DMS153 treated with DMSO at 0.1 percent for 48 hours (cell line): ENCODE results near the gene RIIAD1.
A peak's percentile ranks its signal among the peaks of the same experiment; 100 is the strongest.
"Not testable (repeated sequence)": the region's sequence is repeated elsewhere in the genome, so short reads cannot be mapped to it uniquely, and the experiment has no call there.

Experiments used
- DNase-seq: peaks from one replicate; lab custom pipeline; 2025; ENCODE audit not compliant: unreplicated experiment; lab: John Stamatoyannopoulos, UW

Gene RIIAD1, protein sequence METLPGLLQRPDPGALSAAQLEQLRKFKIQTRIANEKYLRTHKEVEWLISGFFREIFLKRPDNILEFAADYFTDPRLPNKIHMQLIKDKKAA

GRCh38 chr1:151720974-151721787 lies at the start of gene RIIAD1:
Gene RIIAD1 (plus strand): TSS chr1:151721522. CDS start chr1:151721537, 15 bp downstream.
- peak; percentile 7 for DNase-seq

DNA sequence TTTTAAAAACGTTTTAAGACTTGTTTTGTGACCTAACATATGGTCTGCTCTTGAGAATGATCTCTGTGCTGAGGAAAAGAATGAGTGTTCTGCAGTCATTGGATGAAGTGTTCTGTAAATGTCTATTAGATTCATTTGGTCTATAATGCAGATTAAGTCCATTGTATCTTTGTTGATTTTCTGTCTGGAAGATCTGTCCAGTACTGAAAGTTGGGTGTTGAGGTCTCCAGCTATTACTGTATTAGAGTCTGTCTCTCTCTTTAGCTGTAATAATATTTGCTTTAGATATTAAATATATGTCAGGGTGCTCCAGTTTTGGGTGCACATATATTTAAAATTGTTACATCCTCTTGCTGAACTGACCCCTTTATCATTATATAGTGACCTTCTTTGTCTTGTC lies 47.9 kb upstream of the RIIAD1 start:
- DNase-seq, result no peak

GRCh38 chr1:151680391-151680790 lies 40.9 kb upstream of the RIIAD1 start:
- DNase-seq, result no peak

DNA sequence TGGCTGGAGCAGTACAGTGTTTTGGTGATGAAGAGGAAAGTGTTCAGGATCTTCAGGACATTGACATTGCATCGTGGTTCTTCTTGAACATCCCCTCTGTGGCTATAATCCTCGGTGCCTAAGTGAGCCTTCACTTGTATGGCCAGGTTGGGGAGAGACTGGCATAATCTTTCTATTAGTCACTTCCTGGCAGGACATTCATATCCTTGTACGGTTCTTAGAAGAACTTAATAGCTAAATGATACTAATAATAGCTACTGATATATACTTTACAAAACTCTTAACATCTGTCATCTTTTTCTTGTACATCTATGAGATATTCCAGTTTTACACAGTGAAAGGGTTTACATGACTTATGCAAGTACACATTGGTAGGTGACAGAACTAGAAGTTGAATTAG lies 40.5 kb upstream of the RIIAD1 start:
- no peak for DNase-seq

- DNase-seq, result no peak
Observed at GRCh38 chr1:151681923-151682322, 39.4 kb upstream of the RIIAD1 start.

DNA sequence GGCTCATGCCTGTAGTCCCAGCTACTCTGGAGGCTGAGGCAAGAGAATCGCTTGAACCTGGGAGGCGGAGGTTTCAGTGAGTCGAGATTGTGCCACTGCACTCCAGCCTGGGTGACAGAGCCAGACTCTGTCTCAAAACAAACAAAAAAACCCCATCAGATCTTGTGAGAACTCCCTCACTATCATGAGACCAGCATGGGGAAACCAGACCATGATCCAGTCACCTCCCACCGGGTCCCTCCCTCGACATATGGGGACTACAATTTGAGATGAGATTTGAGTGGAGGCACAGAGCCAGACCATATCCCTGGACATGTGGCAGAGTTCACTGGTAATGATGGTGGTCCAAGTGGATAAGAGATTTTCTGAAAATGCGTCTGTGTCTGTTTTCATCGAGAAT lies 38.4 kb upstream of the RIIAD1 start:
- DNase-seq, result not testable (repeated sequence)

- no peak for DNase-seq
Observed at GRCh38 chr1:151684128-151684527, 37.2 kb upstream of the RIIAD1 start.

- DNase-seq, result no peak
Observed at GRCh38 chr1:151686561-151686960, 34.8 kb upstream of the RIIAD1 start.

GRCh38 chr1:151689494-151689893 lies 31.8 kb upstream of the RIIAD1 start:
- no peak for DNase-seq

DNA sequence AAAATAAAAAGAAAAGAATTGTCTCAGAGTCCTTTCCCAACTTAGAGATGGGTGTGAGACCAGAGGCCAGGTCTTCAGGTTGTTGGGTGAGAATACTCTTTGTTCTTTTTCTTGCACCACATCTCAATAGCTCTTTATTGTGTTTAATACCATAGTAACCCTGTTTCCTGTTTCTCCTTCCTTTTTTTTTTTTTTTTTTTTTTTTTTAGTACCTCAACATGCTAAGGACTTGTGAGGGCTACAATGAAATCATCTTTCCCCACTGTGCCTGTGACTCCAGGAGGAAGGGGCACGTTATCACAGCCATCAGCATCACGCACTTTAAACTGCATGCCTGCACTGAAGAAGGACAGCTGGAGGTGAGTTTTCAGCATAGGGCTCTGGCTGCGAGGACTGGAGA lies 29.1 kb upstream of the RIIAD1 start:
- DNase-seq, result no peak

DNA sequence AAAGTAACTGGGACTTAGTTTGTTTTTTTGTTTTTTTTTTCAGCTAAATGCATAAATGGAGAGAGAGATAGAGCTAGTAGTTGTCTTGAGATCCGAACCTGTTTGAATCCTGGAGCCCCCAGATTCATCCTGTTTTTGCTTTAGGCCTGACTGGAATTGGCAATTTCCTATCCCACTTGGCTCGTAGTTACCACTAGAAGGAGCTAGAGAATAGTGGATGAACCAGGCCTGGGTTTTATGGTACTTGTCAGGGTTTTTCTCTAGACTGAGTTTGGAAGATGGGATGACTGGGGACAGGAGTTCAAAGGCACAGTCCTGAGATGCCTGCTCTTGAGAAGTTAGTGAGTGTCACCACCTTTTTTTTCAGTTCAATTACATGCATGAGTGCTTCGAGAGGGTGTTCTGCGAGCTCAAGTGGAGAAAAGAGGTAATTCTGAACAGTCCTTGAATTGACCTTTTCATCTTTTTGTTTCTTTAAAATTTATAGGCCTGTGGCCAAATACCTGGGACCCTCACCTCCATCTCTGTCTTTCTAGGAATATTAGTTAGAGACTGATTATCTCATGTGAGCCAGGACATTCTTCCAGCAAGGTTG lies 28.2 kb upstream of the RIIAD1 start:
- peak; percentile 66 for DNase-seq

GRCh38 chr1:151701515-151701914 lies 19.8 kb upstream of the RIIAD1 start:
- DNase-seq, result no peak

- DNase-seq, result no peak
Observed at GRCh38 chr1:151702936-151703335, 18.4 kb upstream of the RIIAD1 start.

GRCh38 chr1:151703813-151704212 lies 17.5 kb upstream of the RIIAD1 start:
- DNase-seq, result no peak

GRCh38 chr1:151704246-151704645 lies 17.1 kb upstream of the RIIAD1 start:
- no peak for DNase-seq

DNA sequence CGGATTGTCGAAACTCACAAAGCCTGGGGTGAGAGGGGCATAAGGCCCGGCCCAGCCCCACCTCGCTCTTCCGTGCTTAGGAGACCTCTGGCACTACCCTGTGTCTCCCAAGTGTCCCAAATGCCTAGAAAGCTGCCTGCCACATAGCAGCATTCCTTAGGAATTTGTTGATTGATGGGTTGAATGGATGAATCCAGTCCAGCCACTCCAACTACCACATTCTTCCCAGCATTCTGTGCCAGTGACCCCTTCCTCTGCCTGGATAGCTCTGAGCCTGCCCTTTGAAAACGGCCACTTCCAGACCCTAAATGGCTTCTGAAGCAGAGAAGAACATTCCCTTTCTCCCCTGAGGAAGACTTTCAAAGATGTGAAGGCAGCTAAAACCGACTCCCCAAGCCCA lies 16.2 kb upstream of the RIIAD1 start:
- no peak for DNase-seq

- DNase-seq, result no peak
Observed at GRCh38 chr1:151705753-151706463, 15.4 kb upstream of the RIIAD1 start.

DNA sequence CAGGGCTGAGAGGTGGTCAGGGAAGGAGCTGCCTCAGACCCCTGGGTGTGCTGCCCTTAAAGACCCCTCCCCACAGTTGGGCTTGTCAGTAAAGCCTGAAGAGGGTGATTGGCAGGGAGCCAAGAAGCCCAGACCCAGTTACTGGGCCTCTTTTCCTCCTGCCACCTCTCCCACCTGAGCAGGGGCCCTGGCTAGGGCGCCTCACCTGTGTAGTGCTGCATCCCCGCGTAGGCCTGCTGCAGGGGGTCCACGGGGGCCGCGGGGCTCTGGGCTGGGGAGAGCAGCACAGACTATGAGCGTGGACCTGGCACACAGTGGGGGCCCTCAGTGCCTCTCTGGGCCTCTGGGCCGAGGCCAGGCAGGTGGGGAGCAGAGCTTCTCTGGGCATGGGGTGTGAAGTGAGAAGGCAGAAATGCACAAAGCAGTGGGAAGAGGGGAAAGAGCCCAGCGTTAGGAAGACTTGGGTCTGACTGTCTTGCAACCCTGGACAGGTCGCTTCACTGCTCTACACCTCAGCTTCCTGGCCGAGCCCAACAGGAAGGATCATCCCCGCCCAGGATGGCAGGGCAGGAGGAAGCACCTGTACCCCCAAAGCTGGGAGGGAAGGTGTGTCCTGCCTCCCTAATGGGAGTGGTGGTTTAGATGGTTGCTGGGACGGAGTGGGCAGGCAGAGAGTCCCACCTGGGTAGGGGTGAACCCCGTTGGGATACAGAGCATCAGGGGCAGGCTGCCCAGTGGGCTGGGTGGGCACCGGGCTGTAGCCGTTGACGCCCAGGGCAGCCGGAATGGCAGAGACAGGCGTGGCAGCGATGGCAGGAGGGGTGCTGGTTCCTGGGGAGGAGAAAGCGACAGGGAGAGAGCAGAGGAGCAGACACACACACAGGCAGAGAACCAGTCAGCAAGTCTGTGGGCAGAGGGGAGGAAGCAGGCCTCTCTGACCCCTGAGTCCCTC lies 14.6 kb upstream of the RIIAD1 start:
- no peak for DNase-seq

DNA sequence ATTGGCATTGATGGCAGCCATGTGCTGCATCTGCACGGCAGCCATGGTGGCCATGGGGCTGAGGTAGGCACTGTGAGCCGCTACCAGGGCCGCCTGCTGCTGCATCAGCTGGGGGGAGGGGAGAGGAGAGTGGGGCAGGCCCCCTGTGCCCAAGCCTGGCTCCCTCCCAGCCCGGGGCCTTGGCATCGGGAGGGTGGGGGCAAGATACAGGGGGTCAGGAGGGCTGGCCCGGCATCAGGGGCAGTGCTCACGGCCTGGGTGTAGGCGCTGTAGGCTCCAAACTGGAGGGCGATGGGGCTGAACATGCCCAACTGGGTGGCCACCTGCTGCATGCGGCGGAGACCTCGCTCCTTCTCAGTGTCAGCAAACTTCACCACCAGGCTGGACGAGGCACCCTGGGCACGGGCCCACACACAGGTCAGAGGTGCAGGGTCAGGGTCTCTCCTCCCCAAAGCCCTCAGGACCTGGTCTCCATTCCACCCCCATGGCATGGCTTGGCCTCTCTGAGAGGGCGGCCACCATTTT lies 13.7 kb upstream of the RIIAD1 start:
- DNase-seq, result no peak

- DNase-seq, result no peak
Observed at GRCh38 chr1:151708891-151709290, 12.4 kb upstream of the RIIAD1 start.
